ENCODE measurements around the gene PRKCH.

DNA sequence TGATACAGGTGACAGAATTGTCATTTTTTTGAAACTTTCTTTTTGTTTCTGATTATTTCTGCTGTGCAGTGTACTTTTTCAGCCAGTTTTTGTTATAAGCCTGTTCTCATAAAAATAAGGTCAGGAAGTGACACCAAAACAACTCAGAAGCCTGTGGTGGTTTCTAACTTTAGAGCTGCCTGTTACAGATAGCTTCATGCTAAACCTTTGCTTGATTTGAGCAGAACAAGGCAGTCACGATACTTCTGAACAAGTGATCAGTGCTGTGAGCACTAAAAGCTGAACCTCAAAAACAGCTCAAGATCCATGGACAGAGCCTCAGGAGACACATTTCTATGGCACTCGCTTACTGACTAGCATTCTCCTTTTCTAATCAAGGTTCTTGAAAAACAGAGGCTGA lies 82.0 kb downstream of the PRKCH start:
- TF ChIP-seq SP2 (CRISPR knock-in tag; IDR thresholded peaks at IDR 0.05) = no peak
- TF ChIP-seq DZIP1 (CRISPR knock-in tag; IDR thresholded peaks at IDR 0.05) = no peak
- TF ChIP-seq CREB1 (IDR thresholded peaks at IDR 0.05) = no peak
- no peak for TF ChIP-seq CREB1 (CRISPR knock-in tag; IDR thresholded peaks at IDR 0.05)
